DND-41 (cell line): ENCODE measurements around the gene MEI1.
"Not testable (repeated sequence)": the region's sequence is repeated elsewhere in the genome, so short reads cannot be mapped to it uniquely, and the experiment has no call there.

Source experiments
- ATAC-seq: fragments of 200-7000 bp; cut with Tn5 transposase; 3 replicates; pipeline ENCODE4 v1.9.1; 2021; ENCODE audit warnings: low read depth; ENCODE audit not compliant: insufficient read depth
- DNase-seq: peaks from one replicate; pipeline ENCODE4 v3.0.0-alpha.2; 2020
- H2AFZ ChIP-seq: 2 replicates; pipeline ENCODE4 v1.6.0; 2012; ENCODE audit warnings: low read depth, low read length
- H3K27ac ChIP-seq: 2 replicates; pipeline ENCODE4 v1.5.1; 2012; ENCODE audit warnings: low read length, inconsistent platforms
- H3K27me3 ChIP-seq: fragments of 200-600 bp; sonication (generic); 2 replicates; pipeline ENCODE4 v1.6.0; 2012; ENCODE audit warnings: low read length, mild to moderate bottlenecking, inconsistent platforms; ENCODE audit not compliant: insufficient read depth, poor library complexity
- H3K36me3 ChIP-seq: 2 replicates; pipeline ENCODE4 v1.5.1; 2012; ENCODE audit warnings: low read length, inconsistent platforms; ENCODE audit not compliant: insufficient read depth
- H3K4me1 ChIP-seq: 2 replicates; pipeline ENCODE4 v1.5.1; 2012; ENCODE audit warnings: mild to moderate bottlenecking, low read length; ENCODE audit not compliant: insufficient read depth
- H3K4me2 ChIP-seq: 2 replicates; pipeline ENCODE4 v1.6.0; 2012; ENCODE audit warnings: mild to moderate bottlenecking, moderate library complexity, low read length, inconsistent platforms; ENCODE audit not compliant: insufficient read depth
- H3K4me3 ChIP-seq, 2 experiments: fragments of 200-600 bp in 1 of 2; shearing (Covaris generic) in 1 of 2; 2 replicates each; pipeline ENCODE4 v1.5.1; 2012 to 2016; ENCODE audit warnings: inconsistent platforms in 2 of 2, low read length in 2 of 2, mild to moderate bottlenecking in 2 of 2, low read depth in 1 of 2, moderate library complexity in 1 of 2
- H3K79me2 ChIP-seq: 2 replicates; pipeline ENCODE4 v1.6.0; 2012; ENCODE audit warnings: low read length, inconsistent platforms; ENCODE audit not compliant: insufficient read depth
- H3K9ac ChIP-seq: 2 replicates; pipeline ENCODE4 v1.6.0; 2012; ENCODE audit warnings: low read depth, mild to moderate bottlenecking, inconsistent platforms, low read length, moderate library complexity
- H3K9me3 ChIP-seq: 2 replicates; pipeline ENCODE4 v1.5.1; 2012; ENCODE audit warnings: low read length, moderate library complexity, mild to moderate bottlenecking, inconsistent platforms; ENCODE audit not compliant: insufficient read depth, severe bottlenecking
- H4K20me1 ChIP-seq: 2 replicates; pipeline ENCODE4 v1.6.0; 2012; ENCODE audit warnings: low read length; ENCODE audit not compliant: insufficient read depth
- EZH2 ChIP-seq: IDR thresholded peaks from 3 replicates; pipeline ENCODE4 v1.6.1; 2012; ENCODE audit warnings: borderline replicate concordance, low read depth, mild to moderate bottlenecking, moderate library complexity, low read length, inconsistent platforms; ENCODE audit not compliant: severe bottlenecking
- TF ChIP-seq, protein P1 (sequence below): IDR thresholded peaks from 2 replicates; pipeline ENCODE4 v1.5.1; 2012; ENCODE audit warnings: borderline replicate concordance, low read length, moderate library complexity, mild to moderate bottlenecking; ENCODE audit not compliant: poor library complexity, severe bottlenecking; ENCODE audit errors: extremely low read depth

The MEI1 gene

DNA sequence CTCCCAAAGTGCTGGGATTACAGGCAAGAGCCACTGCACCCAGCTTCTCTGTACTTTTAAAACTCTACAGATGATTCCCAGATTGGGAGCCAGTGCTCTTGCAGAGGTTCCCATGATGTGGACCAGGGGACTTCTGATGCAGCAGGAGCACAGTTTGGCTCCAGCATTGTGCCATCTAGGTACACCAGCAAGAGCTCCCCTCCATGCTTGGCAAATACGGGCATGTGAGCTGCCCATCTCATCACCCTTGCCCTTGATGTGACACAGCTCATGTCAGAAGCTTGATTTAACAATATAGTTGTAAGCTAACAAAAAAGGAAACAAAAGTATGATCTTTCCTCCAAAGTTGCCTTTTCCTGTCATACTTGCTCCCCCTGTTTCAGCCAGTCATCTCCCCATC is 39.4 kb upstream of the MEI1 start:
- H3K27ac ChIP-seq: no peak overlapping the region
- TF ChIP-seq, protein P1, sequence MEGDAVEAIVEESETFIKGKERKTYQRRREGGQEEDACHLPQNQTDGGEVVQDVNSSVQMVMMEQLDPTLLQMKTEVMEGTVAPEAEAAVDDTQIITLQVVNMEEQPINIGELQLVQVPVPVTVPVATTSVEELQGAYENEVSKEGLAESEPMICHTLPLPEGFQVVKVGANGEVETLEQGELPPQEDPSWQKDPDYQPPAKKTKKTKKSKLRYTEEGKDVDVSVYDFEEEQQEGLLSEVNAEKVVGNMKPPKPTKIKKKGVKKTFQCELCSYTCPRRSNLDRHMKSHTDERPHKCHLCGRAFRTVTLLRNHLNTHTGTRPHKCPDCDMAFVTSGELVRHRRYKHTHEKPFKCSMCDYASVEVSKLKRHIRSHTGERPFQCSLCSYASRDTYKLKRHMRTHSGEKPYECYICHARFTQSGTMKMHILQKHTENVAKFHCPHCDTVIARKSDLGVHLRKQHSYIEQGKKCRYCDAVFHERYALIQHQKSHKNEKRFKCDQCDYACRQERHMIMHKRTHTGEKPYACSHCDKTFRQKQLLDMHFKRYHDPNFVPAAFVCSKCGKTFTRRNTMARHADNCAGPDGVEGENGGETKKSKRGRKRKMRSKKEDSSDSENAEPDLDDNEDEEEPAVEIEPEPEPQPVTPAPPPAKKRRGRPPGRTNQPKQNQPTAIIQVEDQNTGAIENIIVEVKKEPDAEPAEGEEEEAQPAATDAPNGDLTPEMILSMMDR: no peak
- no peak for TF ChIP-seq EZH2
- peaks cover 96% of the 10 kb centered on the region for H3K36me3 ChIP-seq
- H3K4me2 ChIP-seq: no peak overlapping the region
- no peak overlapping the region for H3K4me3 ChIP-seq
- H3K9ac ChIP-seq: no peak overlapping the region
- no peak for DNase-seq
- H3K4me1 ChIP-seq: no peaks in the 10 kb centered on the region
- no peaks in the 10 kb centered on the region for H3K27me3 ChIP-seq
- no peak overlapping the region for H2AFZ ChIP-seq
- peaks cover 3% of the 10 kb centered on the region; the same call in 1 of the 2 replicates for H4K20me1 ChIP-seq
- H3K79me2 ChIP-seq: no peaks in the 10 kb centered on the region
- H3K9me3 ChIP-seq: no peaks in the 10 kb centered on the region
- ATAC-seq: no peak

DNA sequence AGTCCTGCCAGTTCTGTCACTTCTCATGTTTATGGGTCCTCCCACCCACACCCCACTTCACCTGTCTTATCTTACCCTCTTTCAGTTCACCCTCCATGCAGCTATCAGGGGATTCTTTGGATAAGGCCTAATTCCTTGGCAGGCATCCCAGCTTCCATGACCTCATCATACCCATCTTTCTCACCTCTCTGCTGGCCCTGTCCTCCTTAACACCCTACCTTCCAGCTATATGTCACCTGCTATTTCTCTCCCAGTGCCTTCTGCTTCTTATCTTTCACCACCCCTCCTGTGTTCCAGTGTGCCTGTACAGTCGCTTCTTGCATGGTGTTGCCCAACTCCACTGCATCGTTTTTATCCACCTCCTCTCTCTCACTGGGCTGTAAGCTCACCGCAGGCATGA is 38.9 kb upstream of the MEI1 start:
- no peak for TF ChIP-seq EZH2
- TF ChIP-seq, protein P1: no peak
- DNase-seq (no peak), ATAC-seq (no peak)
- Histone ChIP-seq H4K20me1 (peaks cover 3% of the 10 kb centered on the region; the same call in 1 of the 2 replicates), H2AFZ (no peak overlapping the region), H3K27me3 (no peaks in the 10 kb centered on the region), H3K79me2 (no peaks in the 10 kb centered on the region), H3K9ac (no peak overlapping the region), H3K27ac (no peak overlapping the region), H3K4me1 (no peaks in the 10 kb centered on the region), H3K4me2 (no peak overlapping the region), H3K4me3 (no peak overlapping the region), H3K9me3 (no peaks in the 10 kb centered on the region), H3K36me3 (peaks cover 96% of the 10 kb centered on the region)

- Histone ChIP-seq H3K4me3 (no peak overlapping the region), H3K27ac (no peak overlapping the region), H3K4me1 (peaks cover 3% of the 10 kb centered on the region), H4K20me1 (peaks cover 3% of the 10 kb centered on the region; the same call in 1 of the 2 replicates), H3K79me2 (no peaks in the 10 kb centered on the region), H3K36me3 (peaks cover 90% of the 10 kb centered on the region), H3K27me3 (no peaks in the 10 kb centered on the region), H3K9ac (no peak overlapping the region), H3K9me3 (no peaks in the 10 kb centered on the region), H3K4me2 (no peak overlapping the region), H2AFZ (no peak overlapping the region)
- no peak for DNase-seq
- no peak for ATAC-seq
- TF ChIP-seq, protein P1: no peak
- TF ChIP-seq EZH2: no peak
Observed at GRCh38 chr22:41661088-41661487, 38.2 kb upstream of the MEI1 start.

DNA sequence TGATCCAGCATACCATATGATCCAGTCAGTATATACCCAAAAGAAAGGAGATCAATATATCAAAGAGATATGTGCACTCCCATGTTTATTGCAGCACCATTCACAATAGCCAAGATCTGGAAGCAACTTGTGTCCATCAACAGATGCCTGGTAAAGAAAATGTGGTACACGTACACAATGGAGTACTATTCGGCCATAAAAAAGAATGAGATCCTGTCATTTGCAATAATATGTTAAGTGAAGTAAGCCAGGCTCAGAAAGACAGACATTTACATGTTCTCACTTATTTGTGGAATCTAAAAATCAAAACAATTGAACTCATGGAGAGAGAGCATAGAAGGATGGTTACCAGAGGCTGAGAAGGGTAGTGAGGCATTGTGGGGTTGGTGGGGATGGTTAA is 37.6 kb upstream of the MEI1 start:
- no peak overlapping the region for H2AFZ ChIP-seq
- H3K4me2 ChIP-seq: no peak overlapping the region
- no peak overlapping the region for H3K4me3 ChIP-seq
- no peaks in the 10 kb centered on the region for H3K9me3 ChIP-seq
- H3K79me2 ChIP-seq: no peaks in the 10 kb centered on the region
- no peak for DNase-seq
- no peak overlapping the region for H3K9ac ChIP-seq
- H3K36me3 ChIP-seq: peaks cover 86% of the 10 kb centered on the region
- ATAC-seq: no peak
- H3K4me1 ChIP-seq: peaks cover 8% of the 10 kb centered on the region
- no peak for TF ChIP-seq EZH2
- TF ChIP-seq, protein P1: no peak
- no peaks in the 10 kb centered on the region for H3K27me3 ChIP-seq
- H3K27ac ChIP-seq: no peak overlapping the region
- 0 out of 2 replicates have a peak, but pooled peaks cover under 1% of the 10 kb centered on the region for H4K20me1 ChIP-seq

- H3K36me3 ChIP-seq: peaks cover 68% of the 10 kb centered on the region
- ATAC-seq, H3K4me2 ChIP-seq, H3K4me3 ChIP-seq, H3K27me3 ChIP-seq, H4K20me1 ChIP-seq, DNase-seq, H3K9ac ChIP-seq, H3K9me3 ChIP-seq, H3K79me2 ChIP-seq, H3K27ac ChIP-seq, H2AFZ ChIP-seq: not testable (repeated sequence)
- peaks cover 20% of the 10 kb centered on the region for H3K4me1 ChIP-seq
Observed at GRCh38 chr22:41663594-41663993, 35.7 kb upstream of the MEI1 start.
